Measurements from ENCODE around the gene MBD5.
"Not testable (repeated sequence)": the region's sequence is repeated elsewhere in the genome, so short reads cannot be mapped to it uniquely, and the experiment has no call there.

MBD5 gene

DNA sequence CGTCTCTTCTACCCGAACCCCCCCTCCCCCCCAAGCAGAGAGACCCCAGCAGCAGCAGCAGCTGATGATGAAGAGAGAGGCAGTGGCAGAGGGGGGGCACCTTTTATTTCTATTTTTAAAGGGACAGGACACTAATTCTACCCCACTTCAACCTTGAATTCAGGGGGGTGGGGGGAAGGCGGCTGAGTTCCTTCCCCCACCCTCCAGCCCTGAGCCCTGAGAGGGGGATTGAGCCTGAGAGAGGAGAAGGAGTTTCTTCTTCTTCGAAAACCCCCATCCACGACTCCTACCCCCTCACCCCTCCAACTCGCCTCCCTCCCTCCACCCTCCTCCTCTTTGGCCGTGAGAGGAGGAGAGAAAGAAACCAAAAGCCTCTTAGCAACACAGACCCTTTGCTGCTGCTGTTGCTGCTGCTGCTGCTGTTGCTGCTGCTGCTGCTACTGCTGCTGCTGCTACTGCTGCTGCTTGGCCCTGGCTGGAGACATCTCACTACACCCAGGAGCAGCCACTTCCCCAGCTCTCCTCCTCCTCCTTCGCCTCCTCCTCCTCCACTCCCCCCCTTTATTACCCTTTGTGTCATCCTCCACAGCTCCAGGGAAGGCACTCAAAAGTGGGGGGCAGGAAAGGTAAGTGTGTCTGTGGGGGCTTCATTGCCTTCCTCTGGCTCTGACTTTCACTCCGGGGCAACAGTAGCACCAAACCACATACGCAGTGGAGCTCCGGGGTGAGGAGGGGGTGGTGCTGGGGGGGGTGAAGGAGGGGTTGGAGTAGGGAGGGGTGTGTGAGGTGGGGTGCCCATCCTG lies at the start of gene MBD5:
TSS of gene MBD5 (plus strand) at position 33 of the 803 bp plus-strand sequence.
- DNase-seq (ENCODE audit: low spot score), result peak; percentile 60

- no peak for DNase-seq (ENCODE audit: low spot score)
These were observed 44.8 kb upstream of the MBD5 start for GRCh38 chr2:147976102-147976501.

DNA sequence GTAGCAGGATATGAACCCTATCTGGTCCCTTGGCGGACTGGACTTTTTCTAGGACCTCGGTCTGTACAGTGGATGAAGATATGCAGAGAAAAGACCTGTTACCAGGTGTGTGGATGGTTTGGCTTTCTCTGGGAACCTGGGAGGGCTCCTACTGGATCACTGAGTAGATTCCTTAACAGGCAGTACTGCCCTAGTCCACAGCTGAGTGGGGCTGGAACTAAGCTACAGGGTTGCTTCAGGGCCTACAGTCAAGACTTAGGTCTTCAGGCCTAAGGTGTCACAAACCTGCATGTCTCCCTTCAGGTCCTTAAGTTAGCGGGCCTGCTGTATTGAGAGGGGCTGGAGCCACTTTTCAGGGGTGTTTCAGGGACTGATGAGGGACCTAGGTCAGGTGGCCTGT lies 43.2 kb upstream of the MBD5 start:
- DNase-seq (ENCODE audit: low spot score), result no peak

DNA sequence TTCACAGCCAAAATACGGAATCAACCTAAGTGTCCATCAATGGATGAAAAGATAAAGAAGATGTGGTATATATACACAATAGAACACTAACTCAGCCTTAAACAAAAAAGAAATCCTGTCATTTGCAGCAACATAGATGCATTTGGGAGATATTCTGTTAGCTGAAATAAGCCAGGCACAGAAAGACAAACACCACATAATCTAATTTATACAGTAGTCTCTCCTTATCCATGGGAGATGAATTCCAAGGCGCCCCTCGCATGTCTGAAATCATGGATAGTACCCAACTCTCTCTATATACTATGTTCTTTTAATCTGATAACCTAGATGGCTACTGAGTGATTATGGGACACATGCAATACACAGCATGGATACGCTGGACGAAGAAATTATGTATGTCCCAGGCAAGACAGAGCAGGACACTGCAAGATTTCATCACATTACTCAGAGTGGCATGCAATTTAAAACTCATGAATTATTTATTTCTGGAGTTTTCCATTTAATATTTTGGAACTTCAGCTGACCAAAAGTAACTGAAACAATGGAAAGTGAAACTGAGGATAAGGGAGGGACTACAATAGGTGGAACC lies 39.9 kb upstream of the MBD5 start:
- DNase-seq (ENCODE audit: low spot score), result no peak

- no peak for DNase-seq (ENCODE audit: low spot score)
These were observed 31.8 kb upstream of the MBD5 start for GRCh38 chr2:147989102-147989501.

DNA sequence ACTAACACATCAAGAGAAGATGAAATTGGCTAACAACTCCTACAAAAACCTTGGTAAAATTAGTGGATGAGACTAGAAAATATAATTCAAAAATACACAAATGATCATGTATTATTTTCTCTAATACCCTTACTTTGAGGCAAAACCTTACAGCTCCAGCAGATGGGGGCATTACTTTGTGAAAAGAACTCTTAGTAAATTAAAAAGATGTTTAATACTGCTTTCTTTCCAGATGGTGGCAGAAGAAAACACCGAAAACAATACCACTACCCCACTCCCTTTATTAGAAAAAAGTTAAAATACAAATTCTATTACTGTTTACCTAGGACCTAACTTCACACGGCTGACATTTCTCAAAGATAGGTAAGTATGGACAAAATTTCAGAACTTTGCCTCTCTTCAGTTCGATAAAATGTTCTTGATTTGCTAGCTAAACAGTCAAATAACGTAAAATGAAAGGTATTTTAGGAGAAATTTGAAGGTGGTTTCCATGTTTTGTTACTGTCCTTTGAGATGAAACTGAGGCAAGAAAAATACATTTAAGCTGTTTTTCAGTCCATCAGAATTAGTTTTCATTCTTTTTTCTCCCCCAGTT lies 31.0 kb upstream of the MBD5 start:
- DNase-seq (ENCODE audit: low spot score), result peak; percentile 60

GRCh38 chr2:147994965-147995364 lies 25.9 kb upstream of the MBD5 start:
- DNase-seq (ENCODE audit: low spot score), result not testable (repeated sequence)

DNA sequence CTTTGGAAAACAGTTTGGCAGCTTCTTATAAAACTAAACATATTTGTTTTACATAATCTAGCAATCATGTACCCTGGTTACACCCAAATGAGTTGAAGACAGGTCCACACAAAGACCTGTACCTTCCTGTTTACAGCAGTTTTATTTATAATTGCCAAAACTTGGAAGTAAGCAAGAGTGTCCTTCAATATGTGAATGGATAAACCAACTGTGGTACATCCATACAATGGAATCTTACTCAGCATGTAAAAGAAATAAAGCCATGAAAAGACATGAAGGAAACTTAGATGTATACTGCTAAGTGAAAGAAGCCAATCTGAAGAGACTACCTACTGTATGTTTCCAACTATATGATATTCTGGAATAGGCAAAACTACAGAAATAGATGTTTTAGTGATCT lies 24.1 kb upstream of the MBD5 start:
- no peak for DNase-seq (ENCODE audit: low spot score)

DNA sequence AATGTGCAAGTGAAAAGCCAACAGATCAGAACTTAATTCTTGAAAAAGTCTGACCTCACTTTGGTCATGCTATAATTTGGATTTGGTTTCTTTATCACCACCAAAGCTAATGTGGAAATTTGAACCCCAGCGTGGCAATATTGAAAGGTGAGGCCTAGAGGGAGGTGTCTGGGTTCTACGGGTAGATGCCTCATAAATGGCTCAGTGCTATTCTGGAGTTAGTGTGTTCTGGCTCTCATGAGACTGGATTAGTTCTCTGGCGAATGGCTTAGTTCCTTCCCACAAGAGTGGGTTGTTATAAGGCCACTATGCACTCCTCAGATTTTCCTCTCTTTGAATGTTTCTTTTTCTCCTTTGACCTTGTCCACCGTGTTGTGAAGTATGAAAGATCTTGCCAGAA lies 22.7 kb upstream of the MBD5 start:
- no peak for DNase-seq (ENCODE audit: low spot score)

- no peak for DNase-seq (ENCODE audit: low spot score)
These were observed 21.8 kb upstream of the MBD5 start for GRCh38 chr2:147999126-147999525.

DNA sequence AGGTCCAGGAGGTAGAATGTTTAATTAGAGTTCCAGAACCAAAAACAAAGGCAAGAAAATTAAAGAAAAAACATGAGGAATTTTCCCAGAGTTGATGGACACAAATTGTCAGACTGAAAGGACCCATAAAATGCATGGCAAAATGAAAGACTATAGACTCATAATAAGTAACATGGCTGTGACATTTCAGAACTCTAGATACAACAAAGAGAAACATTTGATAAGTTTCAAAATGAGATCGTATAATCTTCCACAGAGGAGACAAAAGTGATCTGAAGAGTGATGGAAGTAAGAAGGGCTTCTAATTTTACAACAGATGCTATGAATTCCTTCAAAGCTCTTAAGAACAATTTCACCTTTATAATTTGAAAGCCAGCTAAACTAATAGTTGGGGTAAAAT lies 20.8 kb upstream of the MBD5 start:
- DNase-seq (ENCODE audit: low spot score), result no peak

DNA sequence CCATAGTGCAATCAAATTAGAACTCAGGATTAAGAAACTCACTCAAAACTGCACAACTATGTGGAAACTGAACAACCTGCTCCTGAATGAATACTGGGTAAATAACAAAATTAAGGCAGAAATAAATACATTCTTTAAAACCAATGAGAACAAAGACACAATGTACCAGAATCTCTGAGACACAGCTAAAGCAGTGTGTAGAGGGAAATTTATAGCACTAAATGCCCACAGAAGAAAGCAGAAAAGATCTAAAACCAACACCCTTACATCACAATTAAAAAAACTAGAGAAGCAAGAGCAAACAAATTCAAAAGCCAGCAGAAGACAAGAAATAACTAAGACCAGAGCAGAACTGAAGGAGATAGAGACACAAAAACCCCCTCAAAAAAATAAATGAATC lies 18.5 kb upstream of the MBD5 start:
- DNase-seq (ENCODE audit: low spot score), result not testable (repeated sequence)

GRCh38 chr2:148006249-148007007 lies 14.5 kb upstream of the MBD5 start:
- no peak for DNase-seq (ENCODE audit: low spot score)

- no peak for DNase-seq (ENCODE audit: low spot score)
These were observed 13.5 kb upstream of the MBD5 start for GRCh38 chr2:148007219-148007900.

- DNase-seq (ENCODE audit: low spot score), result not testable (repeated sequence)
These were observed 12.5 kb upstream of the MBD5 start for GRCh38 chr2:148008411-148008810.

- DNase-seq (ENCODE audit: low spot score), result no peak
These were observed 7.0 kb upstream of the MBD5 start for GRCh38 chr2:148013876-148014275.

DNA sequence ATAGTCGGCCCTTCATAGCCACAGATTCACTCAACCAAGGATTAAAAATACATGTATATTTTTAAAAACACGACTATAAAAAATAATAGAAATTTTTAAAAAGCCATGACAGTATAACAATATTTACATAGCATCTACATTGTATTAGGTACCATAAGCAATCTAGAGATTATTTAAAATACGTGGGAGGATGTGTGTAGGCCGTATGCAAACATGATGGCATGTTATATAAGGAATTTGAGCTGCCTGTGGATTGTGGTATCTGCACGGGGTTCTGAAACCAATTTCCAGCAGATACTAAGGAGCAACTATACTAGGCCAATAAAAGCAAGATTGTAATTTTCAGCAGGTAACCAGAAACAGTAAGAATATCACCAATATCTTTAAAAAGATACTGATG lies 6.3 kb upstream of the MBD5 start:
- DNase-seq (ENCODE audit: low spot score), result no peak

DNA sequence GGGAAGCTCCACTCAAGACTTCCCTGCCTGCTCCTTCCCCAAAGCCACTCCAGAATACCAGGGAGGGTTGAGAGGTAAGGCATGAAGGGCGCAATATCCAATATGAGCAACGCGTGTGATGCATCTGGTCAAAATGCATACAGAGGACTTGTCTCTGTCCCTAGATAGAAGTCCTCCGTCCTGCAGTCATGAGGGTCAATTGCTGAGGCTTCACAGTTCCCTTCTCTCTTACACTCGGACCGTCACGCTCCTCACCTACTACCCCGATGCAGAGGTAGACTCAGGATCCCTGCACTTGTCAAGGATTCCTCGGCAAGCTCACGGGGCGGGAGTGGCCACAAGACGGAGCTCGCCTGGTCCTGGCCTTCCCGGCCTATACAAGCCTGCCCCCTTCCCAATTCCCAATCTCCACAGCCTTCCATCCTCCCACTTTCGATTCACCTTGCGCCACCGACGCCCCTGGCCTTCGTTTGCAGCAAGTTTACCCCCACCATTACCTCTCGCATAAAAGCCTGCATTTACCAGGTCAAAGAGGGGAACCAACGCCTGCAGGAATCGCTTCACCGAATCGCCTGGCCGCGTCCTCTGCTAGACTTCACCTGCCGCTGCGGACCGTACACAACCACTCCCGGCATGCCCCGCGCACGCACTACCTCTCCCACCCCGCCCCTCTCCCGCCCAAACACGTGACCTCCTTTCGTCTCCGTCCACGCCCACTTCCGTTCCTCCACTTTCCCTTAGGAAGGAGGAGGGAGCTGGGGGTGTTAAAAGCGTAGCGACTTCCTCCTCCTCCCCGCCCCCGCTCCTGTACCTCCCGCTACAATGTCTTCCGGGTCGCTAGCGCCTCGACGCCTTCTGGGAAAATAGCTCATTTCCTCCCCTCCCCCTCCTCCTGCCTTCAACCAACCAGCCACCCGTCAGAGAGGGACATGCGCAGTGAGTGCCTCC lies 506 bp upstream of the MBD5 start, which contains the start of gene ORC4:
TSS of gene ORC4 (minus strand) at position 627 of the 948 bp plus-strand sequence. CDS start 44,779 bp downstream, outside the sequence.
- DNase-seq (ENCODE audit: low spot score), result peak; percentile 91

DNA sequence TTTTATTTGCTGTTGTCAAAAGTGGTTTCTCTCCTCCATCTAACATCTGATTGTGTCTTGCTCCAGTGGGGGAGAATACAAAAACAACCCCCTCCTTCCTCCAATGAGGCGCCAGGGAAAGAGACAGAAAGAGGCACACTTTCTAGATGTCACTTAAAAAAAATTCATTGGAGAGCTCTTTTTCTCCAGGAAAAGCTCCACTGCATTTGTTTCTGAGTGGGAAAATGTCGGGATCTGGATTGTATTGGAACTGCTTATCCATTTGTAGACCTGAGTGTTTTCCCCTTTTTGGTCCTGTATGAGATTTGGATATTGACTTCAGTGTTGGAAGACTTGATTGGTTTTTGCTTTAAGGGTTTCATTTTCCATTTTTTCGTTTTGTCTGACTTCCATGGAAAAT lies 995 bp downstream of the MBD5 start:
- DNase-seq (ENCODE audit: low spot score), result no peak

DNA sequence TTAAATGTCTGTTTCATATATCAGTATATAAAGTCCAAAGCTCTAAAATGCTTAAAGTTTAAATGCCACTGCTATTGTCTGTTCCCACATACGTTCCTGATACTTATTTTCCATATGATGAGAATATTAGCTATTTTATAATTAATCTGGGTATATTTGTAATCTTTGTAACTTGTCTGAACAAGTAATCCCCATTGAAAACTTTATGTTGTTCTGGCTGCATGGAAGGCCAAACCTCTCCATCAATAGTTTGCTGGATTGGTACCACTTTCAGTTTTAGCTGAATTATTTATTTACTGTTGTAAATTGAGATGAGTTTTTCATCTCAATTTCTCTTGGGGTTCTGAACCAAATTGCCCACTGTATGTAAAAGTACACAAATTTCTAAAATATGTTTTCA lies 1.5 kb downstream of the MBD5 start:
- no peak for DNase-seq (ENCODE audit: low spot score)

DNA sequence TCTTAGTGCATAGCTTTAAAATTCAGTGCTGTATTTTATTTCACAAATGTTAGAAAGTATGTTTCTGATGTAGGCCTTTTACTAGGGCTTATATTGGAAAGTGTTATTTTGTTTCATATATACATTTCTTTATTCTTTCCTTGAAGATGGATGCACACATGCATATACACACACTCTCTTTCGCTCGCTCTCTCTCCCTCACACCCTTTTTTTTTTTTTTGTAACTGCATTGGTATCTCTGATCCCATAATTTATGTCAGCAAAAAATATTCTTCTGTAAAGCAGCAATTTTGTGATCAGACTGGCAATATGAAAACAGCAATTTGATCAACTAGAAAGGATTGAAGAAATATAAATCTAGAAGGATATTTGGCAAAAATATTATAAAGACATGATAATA lies 2.0 kb downstream of the MBD5 start:
- DNase-seq (ENCODE audit: low spot score), result no peak

Data from germinal center (tissue), 1 donor.